DOHH2 (cell line): Measurements from ENCODE around the gene HABP2.

Experiments
- H3F3A ChIP-seq: fragments of 200-600 bp; sonication (generic), shearing (Covaris generic); 2 replicates; pipeline ENCODE4 v1.6.0; 2016; ENCODE audit warnings: antibody characterized with exemption, mild to moderate bottlenecking; ENCODE audit not compliant: control insufficient read depth, insufficient read depth
- H3K27ac ChIP-seq: fragments of 200-600 bp; sonication (generic); 2 replicates; pipeline ENCODE4 v1.5.1; 2014; ENCODE audit warnings: low read depth, mild to moderate bottlenecking, low read length, moderate library complexity
- H3K27me3 ChIP-seq: fragments of 200-600 bp; sonication (generic); 2 replicates; pipeline ENCODE4 v1.6.1; 2014; ENCODE audit warnings: mild to moderate bottlenecking, low read length, mixed read lengths; ENCODE audit not compliant: control insufficient read depth
- H3K36me3 ChIP-seq: fragments of 200-600 bp; sonication (generic); 2 replicates; pipeline ENCODE4 v1.6.1; 2014; ENCODE audit warnings: mild to moderate bottlenecking, low read length, moderate library complexity, mixed read lengths; ENCODE audit not compliant: control insufficient read depth
- H3K4me1 ChIP-seq: fragments of 200-600 bp; sonication (generic); 2 replicates; pipeline ENCODE4 v1.6.1; 2014; ENCODE audit warnings: mild to moderate bottlenecking, low read length, mixed read lengths; ENCODE audit not compliant: control insufficient read depth
- H3K4me2 ChIP-seq: fragments of 200-600 bp; sonication (generic); 2 replicates; pipeline ENCODE4 v1.6.0; 2014; ENCODE audit warnings: mild to moderate bottlenecking, low read length, moderate library complexity
- H3K4me3 ChIP-seq: fragments of 200-600 bp; sonication (generic); 2 replicates; pipeline ENCODE4 v1.5.1; 2014; ENCODE audit warnings: mild to moderate bottlenecking, low read length, mixed read lengths
- H3K79me2 ChIP-seq: fragments of 200-600 bp; sonication (generic); 2 replicates; pipeline ENCODE4 v1.6.1; 2014; ENCODE audit warnings: mild to moderate bottlenecking, low read length, mixed read lengths; ENCODE audit not compliant: control insufficient read depth
- H3K9me2 ChIP-seq: fragments of 200-600 bp; sonication (generic); replicated peaks from 2 replicates; pipeline ENCODE4 v1.6.1; 2014; ENCODE audit warnings: mild to moderate bottlenecking, low read length, mixed read lengths; ENCODE audit not compliant: control insufficient read depth
- H3K9me3 ChIP-seq: fragments of 200-600 bp; sonication (generic); 2 replicates; pipeline ENCODE4 v1.6.1; 2014; ENCODE audit warnings: antibody characterized with exemption, low read length, mixed read lengths; ENCODE audit not compliant: control insufficient read depth, insufficient read depth
- H4K20me1 ChIP-seq: fragments of 200-600 bp; sonication (generic); 2 replicates; pipeline ENCODE4 v1.6.0; 2014; ENCODE audit warnings: low read depth, mild to moderate bottlenecking, antibody characterized with exemption, low read length, moderate library complexity; ENCODE audit not compliant: control insufficient read depth, insufficient read depth
- EZH2phosphoT487 ChIP-seq: fragments of 200-600 bp; sonication (generic); IDR thresholded peaks from 2 replicates; pipeline ENCODE4 v1.6.1; 2017; ENCODE audit warnings: borderline replicate concordance, mild to moderate bottlenecking, antibody characterized with exemption, low read length, moderate library complexity, mixed read lengths
- TF ChIP-seq, protein P1 (sequence below): fragments of 200-600 bp; sonication (generic); IDR thresholded peaks from one replicate; pipeline ENCODE4 v1.5.1; 2014; ENCODE audit warnings: antibody characterized with exemption, mild to moderate bottlenecking, low read depth, low read length; ENCODE audit not compliant: poor library complexity, severe bottlenecking

HABP2 gene

DNA sequence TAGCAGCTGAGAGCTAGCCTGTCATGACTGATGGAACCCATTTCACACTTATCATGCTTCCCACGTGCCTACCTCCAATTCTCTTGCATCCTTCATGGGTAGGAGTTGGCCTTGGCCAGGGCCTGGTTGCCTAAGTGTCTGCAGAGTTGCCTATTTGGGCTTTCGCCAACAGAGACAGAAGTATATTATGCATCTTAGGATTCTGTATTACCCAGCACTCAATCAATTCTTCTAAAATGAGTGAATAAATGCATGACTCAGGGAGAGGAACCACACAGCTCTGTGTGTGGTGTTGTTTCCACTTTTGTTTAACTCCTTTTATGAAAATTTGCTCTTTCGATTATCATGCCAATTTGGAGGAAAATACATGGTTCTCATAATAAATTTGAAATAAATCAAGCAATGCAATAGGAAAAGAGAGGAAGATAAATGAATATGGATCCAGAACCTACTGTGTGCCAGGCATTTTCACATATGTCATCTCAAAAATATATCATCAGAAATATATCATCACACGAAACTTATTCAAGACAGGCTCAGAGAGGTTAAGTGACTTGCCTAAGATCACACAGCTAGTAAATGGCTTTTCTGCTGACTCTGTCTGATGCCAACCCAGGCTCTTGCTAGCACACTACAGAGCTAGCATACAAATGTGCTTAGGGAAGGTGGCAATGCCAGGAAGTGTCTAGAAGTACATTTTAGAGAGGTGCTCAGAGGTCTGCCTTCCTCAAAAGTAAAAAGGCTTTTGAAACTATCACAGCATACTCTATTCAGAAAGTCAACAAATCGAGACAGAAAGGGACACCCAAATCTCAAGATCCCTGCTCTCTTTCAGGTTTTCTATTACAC lies 9.5 kb upstream of the HABP2 start:
- Histone ChIP-seq H3K27ac (no peak overlapping the region), H3K27me3 (no peaks in the 10 kb centered on the region), H3K4me2 (no peak overlapping the region), H3K4me1 (no peaks in the 10 kb centered on the region), H3K9me3 (no peaks in the 10 kb centered on the region), H3K9me2 (no peaks in the 10 kb centered on the region), H3F3A (no peaks in the 10 kb centered on the region), H3K36me3 (no peaks in the 10 kb centered on the region), H3K4me3 (no peak overlapping the region), H3K79me2 (no peaks in the 10 kb centered on the region), H4K20me1 (no peaks in the 10 kb centered on the region)
- TF ChIP-seq EZH2phosphoT487: no peak
- TF ChIP-seq, protein P1, sequence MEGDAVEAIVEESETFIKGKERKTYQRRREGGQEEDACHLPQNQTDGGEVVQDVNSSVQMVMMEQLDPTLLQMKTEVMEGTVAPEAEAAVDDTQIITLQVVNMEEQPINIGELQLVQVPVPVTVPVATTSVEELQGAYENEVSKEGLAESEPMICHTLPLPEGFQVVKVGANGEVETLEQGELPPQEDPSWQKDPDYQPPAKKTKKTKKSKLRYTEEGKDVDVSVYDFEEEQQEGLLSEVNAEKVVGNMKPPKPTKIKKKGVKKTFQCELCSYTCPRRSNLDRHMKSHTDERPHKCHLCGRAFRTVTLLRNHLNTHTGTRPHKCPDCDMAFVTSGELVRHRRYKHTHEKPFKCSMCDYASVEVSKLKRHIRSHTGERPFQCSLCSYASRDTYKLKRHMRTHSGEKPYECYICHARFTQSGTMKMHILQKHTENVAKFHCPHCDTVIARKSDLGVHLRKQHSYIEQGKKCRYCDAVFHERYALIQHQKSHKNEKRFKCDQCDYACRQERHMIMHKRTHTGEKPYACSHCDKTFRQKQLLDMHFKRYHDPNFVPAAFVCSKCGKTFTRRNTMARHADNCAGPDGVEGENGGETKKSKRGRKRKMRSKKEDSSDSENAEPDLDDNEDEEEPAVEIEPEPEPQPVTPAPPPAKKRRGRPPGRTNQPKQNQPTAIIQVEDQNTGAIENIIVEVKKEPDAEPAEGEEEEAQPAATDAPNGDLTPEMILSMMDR: no peak

DNA sequence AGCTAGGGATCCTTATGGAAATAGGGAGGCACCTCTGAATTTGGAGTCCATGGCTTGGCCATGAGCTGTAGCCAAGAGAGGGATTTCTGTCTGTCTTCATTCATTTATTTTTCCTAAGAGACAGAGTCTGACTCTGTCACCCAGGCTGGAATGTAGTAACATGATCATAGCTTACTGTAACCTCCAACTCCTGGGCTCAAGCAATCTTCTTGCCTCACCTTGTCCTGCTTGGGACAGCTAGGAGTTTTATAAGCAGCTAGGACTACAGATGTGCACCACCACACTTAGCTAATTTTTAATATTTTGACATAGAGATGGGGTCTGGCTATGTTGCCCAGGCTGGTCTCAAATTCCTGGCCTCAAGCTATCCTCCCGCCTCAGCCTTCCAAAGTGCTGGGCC lies 8.5 kb upstream of the HABP2 start:
- H3K79me2 ChIP-seq: no peaks in the 10 kb centered on the region
- no peak overlapping the region for H3K27ac ChIP-seq
- no peaks in the 10 kb centered on the region for H3K9me2 ChIP-seq
- H3F3A ChIP-seq: no peaks in the 10 kb centered on the region
- no peaks in the 10 kb centered on the region for H3K36me3 ChIP-seq
- H3K4me1 ChIP-seq: no peaks in the 10 kb centered on the region
- TF ChIP-seq EZH2phosphoT487: no peak
- TF ChIP-seq, protein P1: no peak
- H3K4me3 ChIP-seq: no peak overlapping the region
- no peaks in the 10 kb centered on the region for H4K20me1 ChIP-seq
- H3K4me2 ChIP-seq: no peak overlapping the region
- H3K9me3 ChIP-seq: no peaks in the 10 kb centered on the region
- H3K27me3 ChIP-seq: no peaks in the 10 kb centered on the region

DNA sequence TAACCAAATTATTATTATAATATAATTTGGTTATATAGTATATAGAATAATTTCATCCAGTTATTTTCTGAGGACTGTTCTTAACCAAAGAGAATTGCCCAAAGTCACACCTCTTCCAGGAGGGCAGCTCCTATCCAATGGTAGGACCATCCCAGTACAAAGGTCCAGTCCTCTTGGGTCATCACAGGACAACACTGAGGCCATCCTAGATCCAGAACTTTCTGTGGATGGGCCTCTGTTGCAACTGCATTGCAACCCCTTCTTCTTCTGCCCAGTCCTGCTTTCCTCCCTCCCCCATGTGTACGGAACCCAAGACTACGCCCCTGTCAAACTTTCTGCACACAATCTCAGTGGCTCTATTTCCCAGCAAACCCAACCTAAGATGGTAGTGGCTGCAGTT lies 5.4 kb upstream of the HABP2 start:
- H3K4me2 ChIP-seq: no peak overlapping the region
- H3K9me2 ChIP-seq: no peaks in the 10 kb centered on the region
- H3K27ac ChIP-seq: no peak overlapping the region
- H4K20me1 ChIP-seq: no peaks in the 10 kb centered on the region
- H3K79me2 ChIP-seq: no peaks in the 10 kb centered on the region
- TF ChIP-seq, protein P1: no peak
- no peak for TF ChIP-seq EZH2phosphoT487
- no peaks in the 10 kb centered on the region for H3K36me3 ChIP-seq
- H3F3A ChIP-seq: no peaks in the 10 kb centered on the region
- no peaks in the 10 kb centered on the region for H3K9me3 ChIP-seq
- no peak overlapping the region for H3K4me3 ChIP-seq
- no peaks in the 10 kb centered on the region for H3K27me3 ChIP-seq
- H3K4me1 ChIP-seq: no peaks in the 10 kb centered on the region
